H1 (cell line): ENCODE data around the gene ELMO1. TPM values are rescaled to one million over a fixed set of nuclear protein-coding genes. Genes with fewer than 3 reads are reported as not detected.

ENCODE experiments used
- BACH1 ChIP-seq: IDR thresholded peaks from 2 replicates; pipeline ENCODE4 v1.6.1; 2012; ENCODE audit warnings: low read length, improper control_type of control experiment
- CHD1 ChIP-seq: IDR thresholded peaks from 2 replicates; pipeline ENCODE4 v1.6.1; 2012; ENCODE audit warnings: low read depth, low read length, improper control_type of control experiment
- FOSL1 ChIP-seq: IDR thresholded peaks from 2 replicates; pipeline ENCODE4 v1.6.1; 2011; ENCODE audit warnings: mild to moderate bottlenecking, low read depth, low read length, moderate library complexity; ENCODE audit not compliant: insufficient read depth
- GABPA ChIP-seq: IDR thresholded peaks from 2 replicates; pipeline ENCODE4 v1.6.1; 2011; ENCODE audit warnings: mild to moderate bottlenecking, low read length, moderate library complexity, borderline replicate concordance; ENCODE audit not compliant: insufficient read depth
- RFX5 ChIP-seq: IDR thresholded peaks from 2 replicates; pipeline ENCODE4 v1.6.1; 2011; ENCODE audit warnings: low read depth, low read length, improper control_type of control experiment, borderline replicate concordance
- SP1 ChIP-seq: IDR thresholded peaks from 2 replicates; pipeline ENCODE4 v1.6.1; 2011; ENCODE audit warnings: low read depth, low read length
- SP2 ChIP-seq: IDR thresholded peaks from 2 replicates; pipeline ENCODE4 v1.6.1; 2012; ENCODE audit warnings: mild to moderate bottlenecking, low read length, inconsistent platforms
- USF2 ChIP-seq: IDR thresholded peaks from 2 replicates; pipeline ENCODE4 v1.6.1; 2011; ENCODE audit warnings: low read length, improper control_type of control experiment
- polyA plus RNA-seq, 7 experiments: library from polyadenylated mRNA; depleted of rRNA in 3 of 7; stranded (reverse) in 5 of 7; unstranded in 2 of 7; fragments of >200 nt in 5 of 7; fragments of 200-250 nt in 2 of 7; gene quantifications; 1 replicate in 5 of 7; 2 replicates in 1 of 7; 4 replicates in 1 of 7; pipeline versions ENCODE4 v1.2.1 to v1.2.3, GENCODE V29; 2011 to 2013; ENCODE audit warnings: missing spikeins in 2 of 7, mixed read lengths in 2 of 7
- total RNA-seq: library from RNA; stranded (reverse); fragmentation: NEBNext Ultra II Directional; extraction: Animal tissue kit (Norgen Biotek cat#: 25700); gene quantifications from 2 replicates; pipeline ENCODE4 v1.2.1, GENCODE V29; 2021
- TF ChIP-seq, protein P1 (sequence below): IDR thresholded peaks from 2 replicates; pipeline ENCODE4 v1.6.1; 2012; ENCODE audit warnings: low read length, inconsistent platforms

The ELMO1 gene
- total and polyA plus RNA-seq, 2 of the 8 experiments (the other 6 are each of a cell fraction or from before 2014, with no cell fraction given): 18.4 to 21.0 TPM

GRCh38 chr7:37309493-37309892, 139.2 kb downstream of the ELMO1 start (continued):
- no peak for TF ChIP-seq CHD1
- no peak for TF ChIP-seq SP2
- no peak for TF ChIP-seq USF2
- no peak for TF ChIP-seq SP1
- no peak for TF ChIP-seq GABPA
- TF ChIP-seq, protein P1, sequence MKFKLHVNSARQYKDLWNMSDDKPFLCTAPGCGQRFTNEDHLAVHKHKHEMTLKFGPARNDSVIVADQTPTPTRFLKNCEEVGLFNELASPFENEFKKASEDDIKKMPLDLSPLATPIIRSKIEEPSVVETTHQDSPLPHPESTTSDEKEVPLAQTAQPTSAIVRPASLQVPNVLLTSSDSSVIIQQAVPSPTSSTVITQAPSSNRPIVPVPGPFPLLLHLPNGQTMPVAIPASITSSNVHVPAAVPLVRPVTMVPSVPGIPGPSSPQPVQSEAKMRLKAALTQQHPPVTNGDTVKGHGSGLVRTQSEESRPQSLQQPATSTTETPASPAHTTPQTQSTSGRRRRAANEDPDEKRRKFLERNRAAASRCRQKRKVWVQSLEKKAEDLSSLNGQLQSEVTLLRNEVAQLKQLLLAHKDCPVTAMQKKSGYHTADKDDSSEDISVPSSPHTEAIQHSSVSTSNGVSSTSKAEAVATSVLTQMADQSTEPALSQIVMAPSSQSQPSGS: no peak
- TF ChIP-seq BACH1: no peak
- no peak for TF ChIP-seq RFX5
- no peak for TF ChIP-seq FOSL1
